Transverse colon (tissue), 4 donors: ENCODE results near the gene CBY2. TPM values are rescaled to one million over a fixed set of nuclear protein-coding genes. Genes with fewer than 3 reads are reported as not detected.

Experiments
- DNase-seq: peaks from one replicate; pipeline ENCODE4 v3.0.0-alpha.2; 2019
- H3K27ac ChIP-seq, 4 donors: fragments of 200-600 bp; sonication (generic); 2 replicates each; pipeline ENCODE4 v1.5.1; 2016 to 2018; ENCODE audit warnings: inconsistent platforms in 4 of 4
- H3K27me3 ChIP-seq: fragments of 200-600 bp; sonication (generic); 2 replicates; pipeline ENCODE4 v1.5.1; 2017; ENCODE audit warnings: inconsistent platforms
- H3K36me3 ChIP-seq, 4 donors: fragments of 200-600 bp; sonication (generic); 2 replicates each; pipeline ENCODE4 v1.5.1; 2017 to 2019; ENCODE audit warnings: inconsistent platforms in 4 of 4
- H3K4me1 ChIP-seq, 4 donors: fragments of 200-600 bp; sonication (generic); 2 replicates each; pipeline ENCODE4 v1.5.1; 2017 to 2020; ENCODE audit warnings: inconsistent platforms in 4 of 4
- H3K4me3 ChIP-seq, 4 donors: fragments of 200-600 bp; sonication (generic); 1 replicate in 1 of 4; 2 replicates in 3 of 4; pipeline versions ENCODE4 v1.5.1 to v1.6.1; 2017 to 2019; ENCODE audit warnings: inconsistent platforms in 4 of 4
- H3K9me3 ChIP-seq, 2 donors: fragments of 200-600 bp; sonication (generic); 2 replicates each; pipeline ENCODE4 v1.5.1; 2017 to 2019; ENCODE audit warnings: inconsistent platforms in 2 of 2
- EP300 ChIP-seq: sonication (generic); formaldehyde crosslinking; IDR thresholded peaks from one replicate; pipeline ENCODE4 v1.6.1; 2017; ENCODE audit warnings: antibody characterized with exemption, low read depth
- POLR2A ChIP-seq: fragments of 450-650 bp; IDR thresholded peaks from one replicate; pipeline ENCODE4 v1.6.1; 2016; ENCODE audit warnings: antibody characterized with exemption, mild to moderate bottlenecking, moderate library complexity
- POLR2AphosphoS5 ChIP-seq, 3 donors: sonication (generic); formaldehyde crosslinking; IDR thresholded peaks; one replicate each; pipeline ENCODE4 v1.6.1; 2016; ENCODE audit warnings: antibody characterized with exemption in 3 of 3
- WGBS, 2 donors: methylation state at CpG; one replicate each; pipeline ENCODE4 v1.1.5; 2018; ENCODE audit warnings: low coverage in 1 of 2; 5-methylcytosine and 5-hydroxymethylcytosine counted together
- in situ Hi-C, 4 donors: fragments of 200-750 bp; cut with MboI; loops; one replicate each; pipeline versions ENCODE4 v1.15.0 to v1.15.1; 2017; ENCODE audit warnings: low sequenced_read_pairs in 3 of 4, low pct_ligation_motif_present in 1 of 4, low pct_unique_long_range_greater_than_20kb in 1 of 4
- intact Hi-C: fragments of 100-400 bp; cut with DNase I; formaldehyde crosslinking; loops from one replicate; pipeline ENCODE4 v1.15.1; 2023; ENCODE audit warnings: low total_unique reads
- total RNA-seq, 4 donors: library from RNA; depleted of rRNA; stranded (reverse); fragments of >200 nt; gene quantifications; one replicate each; pipeline ENCODE4 v1.1.0, GENCODE V29; 2016
- TF ChIP-seq, protein P1 (sequence below), 5 experiments: fragments of 200-600 bp in 3 of 5; fragments of 450-650 bp in 2 of 5; sonication (generic) in 3 of 5; IDR thresholded peaks; 1 replicate in 2 of 5; 2 replicates in 3 of 5; pipeline ENCODE4 v1.5.1; 2016 to 2017; ENCODE audit warnings: antibody characterized with exemption in 5 of 5, inconsistent platforms in 3 of 5, mild to moderate bottlenecking in 2 of 5, moderate library complexity in 1 of 5

CBY2 gene
- total RNA-seq, 4 donors from 2014 or later, result not detected

DNA sequence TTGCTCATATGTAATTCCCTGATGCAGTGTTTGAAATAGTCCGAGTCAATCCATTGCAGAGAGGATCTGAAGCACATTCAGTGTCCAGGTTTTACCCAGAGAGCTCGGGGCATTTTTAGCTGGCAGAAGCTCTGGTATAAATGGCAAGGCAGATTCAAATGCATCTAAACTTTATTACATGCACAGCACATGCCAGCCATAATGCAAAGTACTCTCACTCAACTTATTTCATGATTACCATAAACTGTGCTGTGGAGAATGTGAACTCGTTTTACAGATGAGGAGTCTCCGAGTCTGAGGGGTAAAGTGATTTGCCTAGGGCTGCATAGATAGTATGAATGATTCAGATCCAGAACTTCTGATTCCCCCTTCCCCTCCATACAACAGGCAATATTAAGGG, 13.5 kb upstream of the CBY2 start:
- DNase-seq, result no peak
- Histone ChIP-seq H3K4me1 (no peaks in the 10 kb centered on the region), H3K27ac (no peak overlapping the region), H3K27me3 (no peaks in the 10 kb centered on the region), H3K36me3 (no peaks in the 10 kb centered on the region), H3K4me3 (no peak overlapping the region), H3K9me3 (no peaks in the 10 kb centered on the region)
- WGBS, 2 donors, result 80% methylated on average over 4 of the region's 4 CpGs; no CpG with 5 or more reads in 1 of the 2 donors
- in situ Hi-C loops (no loop called here), intact Hi-C loops (no loop called here)
- no peak for TF ChIP-seq EP300
- TF ChIP-seq, protein P1, sequence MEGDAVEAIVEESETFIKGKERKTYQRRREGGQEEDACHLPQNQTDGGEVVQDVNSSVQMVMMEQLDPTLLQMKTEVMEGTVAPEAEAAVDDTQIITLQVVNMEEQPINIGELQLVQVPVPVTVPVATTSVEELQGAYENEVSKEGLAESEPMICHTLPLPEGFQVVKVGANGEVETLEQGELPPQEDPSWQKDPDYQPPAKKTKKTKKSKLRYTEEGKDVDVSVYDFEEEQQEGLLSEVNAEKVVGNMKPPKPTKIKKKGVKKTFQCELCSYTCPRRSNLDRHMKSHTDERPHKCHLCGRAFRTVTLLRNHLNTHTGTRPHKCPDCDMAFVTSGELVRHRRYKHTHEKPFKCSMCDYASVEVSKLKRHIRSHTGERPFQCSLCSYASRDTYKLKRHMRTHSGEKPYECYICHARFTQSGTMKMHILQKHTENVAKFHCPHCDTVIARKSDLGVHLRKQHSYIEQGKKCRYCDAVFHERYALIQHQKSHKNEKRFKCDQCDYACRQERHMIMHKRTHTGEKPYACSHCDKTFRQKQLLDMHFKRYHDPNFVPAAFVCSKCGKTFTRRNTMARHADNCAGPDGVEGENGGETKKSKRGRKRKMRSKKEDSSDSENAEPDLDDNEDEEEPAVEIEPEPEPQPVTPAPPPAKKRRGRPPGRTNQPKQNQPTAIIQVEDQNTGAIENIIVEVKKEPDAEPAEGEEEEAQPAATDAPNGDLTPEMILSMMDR (IDR thresholded peaks at IDR 0.05), result no peak
- no peak for TF ChIP-seq POLR2AphosphoS5 (IDR thresholded peaks at IDR 0.05)
- no peak for TF ChIP-seq POLR2A

DNA sequence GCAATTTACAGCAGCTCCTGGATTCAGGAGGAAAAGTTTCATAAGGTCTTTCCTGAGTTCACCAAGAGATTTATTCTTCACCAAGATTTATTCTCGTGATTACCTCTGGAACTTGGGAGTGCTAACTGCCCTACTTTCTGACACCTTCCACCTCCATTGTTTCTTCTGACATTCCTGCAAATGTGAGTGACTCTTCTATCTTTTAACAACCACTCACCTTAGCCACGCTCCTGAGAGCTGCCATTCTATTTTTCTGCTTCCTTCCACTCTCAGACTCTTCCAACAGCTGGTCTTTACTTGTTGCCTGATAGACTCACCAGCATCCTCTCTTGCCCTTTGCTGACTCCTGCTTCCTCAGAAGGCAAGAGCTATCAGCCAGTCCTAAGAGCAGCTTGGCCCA, 11.5 kb upstream of the CBY2 start:
- Histone ChIP-seq H3K4me3 (no peak overlapping the region), H3K27me3 (no peaks in the 10 kb centered on the region), H3K27ac (no peak overlapping the region), H3K9me3 (no peaks in the 10 kb centered on the region), H3K4me1 (no peaks in the 10 kb centered on the region), H3K36me3 (no peaks in the 10 kb centered on the region)
- no peak for TF ChIP-seq EP300
- TF ChIP-seq, protein P1 (IDR thresholded peaks at IDR 0.05), result no peak
- no peak for TF ChIP-seq POLR2A
- TF ChIP-seq POLR2AphosphoS5 (IDR thresholded peaks at IDR 0.05), result no peak
- intact Hi-C loops (no loop called here), in situ Hi-C loops (no loop called here)
- DNase-seq, result no peak
- WGBS, 2 donors, result 52 to 59% methylated on average over 2 of the region's 2 CpGs

DNA sequence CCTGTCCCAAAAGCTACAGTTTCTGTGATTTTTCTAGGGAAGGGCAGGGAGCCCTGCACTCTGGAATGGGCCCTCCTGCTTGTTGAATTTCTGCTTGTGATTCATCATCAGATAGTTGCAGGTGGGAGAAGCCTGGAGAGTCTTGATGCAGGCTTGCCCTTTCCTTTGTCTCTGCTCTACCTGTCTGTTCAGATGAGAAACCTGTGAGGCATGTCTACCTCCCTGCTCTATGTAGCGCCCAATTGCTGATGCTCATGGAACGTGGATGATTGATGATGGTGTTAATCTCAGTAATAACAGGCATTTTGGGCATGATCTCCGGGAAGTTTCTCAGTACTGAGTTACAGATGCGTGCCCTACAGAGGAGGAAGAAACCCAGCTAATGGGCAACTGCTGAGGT, 10.9 kb upstream of the CBY2 start:
- no peak overlapping the region for H3K27ac ChIP-seq
- H3K36me3 ChIP-seq, result no peaks in the 10 kb centered on the region
- no peak for DNase-seq
- TF ChIP-seq POLR2A, result no peak
- TF ChIP-seq EP300, result no peak
- TF ChIP-seq, protein P1 (IDR thresholded peaks at IDR 0.05), result no peak
- TF ChIP-seq POLR2AphosphoS5 (IDR thresholded peaks at IDR 0.05), result no peak
- H3K9me3 ChIP-seq, result no peaks in the 10 kb centered on the region
- H3K4me3 ChIP-seq, result no peak overlapping the region
- in situ Hi-C loops, result no loop called here
- 75 to 82% methylated on average over 1 to 4 of the region's 4 CpGs for WGBS, 2 donors
- no peaks in the 10 kb centered on the region for H3K27me3 ChIP-seq
- intact Hi-C loops, result no loop called here
- no peaks in the 10 kb centered on the region for H3K4me1 ChIP-seq

DNA sequence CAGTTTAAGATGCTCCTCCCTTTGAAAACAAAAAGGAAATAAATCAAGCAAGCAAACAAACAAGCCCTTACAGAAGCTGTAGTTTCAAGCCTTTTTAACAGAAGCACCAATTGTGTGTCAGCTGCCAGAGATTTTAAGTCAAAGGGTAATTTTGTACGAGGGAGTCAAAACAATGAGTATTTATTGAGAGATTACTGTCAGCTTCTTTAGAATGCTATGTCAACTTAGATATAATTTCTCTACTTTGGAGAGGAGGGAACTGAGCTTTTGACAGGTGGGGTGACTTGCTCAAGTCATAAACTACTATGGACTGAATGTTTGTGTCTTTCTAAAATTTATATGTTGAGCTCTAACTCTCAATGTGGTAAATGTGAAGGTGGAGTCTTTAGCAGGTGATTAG, 10.5 kb upstream of the CBY2 start:
- in situ Hi-C loops, result no loop called here
- H3K4me1 ChIP-seq, result no peaks in the 10 kb centered on the region
- H3K36me3 ChIP-seq, result no peaks in the 10 kb centered on the region
- H3K9me3 ChIP-seq, result no peaks in the 10 kb centered on the region
- no peaks in the 10 kb centered on the region for H3K27me3 ChIP-seq
- intact Hi-C loops, result no loop called here
- no peak for DNase-seq
- H3K27ac ChIP-seq, result no peak overlapping the region
- 53 to 83% methylated on average over 1 of the region's 1 CpG for WGBS, 2 donors
- TF ChIP-seq POLR2AphosphoS5 (IDR thresholded peaks at IDR 0.05), result no peak
- TF ChIP-seq POLR2A, result no peak
- TF ChIP-seq EP300, result no peak
- TF ChIP-seq, protein P1 (IDR thresholded peaks at IDR 0.05), result no peak
- H3K4me3 ChIP-seq, result no peak overlapping the region
